CD4-positive, CD25-positive, alpha-beta regulatory T cell (primary cell): Measurements from ENCODE around the gene PCGF6. TPM values are rescaled to one million over a fixed set of nuclear protein-coding genes. Genes with fewer than 3 reads are reported as not detected.
"Not testable (repeated sequence)": the region's sequence is repeated elsewhere in the genome, so short reads cannot be mapped to it uniquely, and the experiment has no call there.

ENCODE experiments used
- ATAC-seq, 2 donors: fragments of 150-1000 bp; cut with Tn5 transposase; one replicate each; pipeline ENCODE4 v1.10.0; 2021; ENCODE audit warnings: low read depth in 2 of 2, moderate number of reproducible peaks in 2 of 2, moderate library complexity in 1 of 2
- DNase-seq, 3 donors: peaks; one replicate each; pipeline versions ENCODE4 v3.0.0 to v3.0.0-alpha.2; 2012 to 2022; ENCODE audit warnings: mixed read lengths in 1 of 3
- H3K27ac ChIP-seq: one replicate; pipeline ENCODE4 v1.7.0; 2013; ENCODE audit warnings: mild to moderate bottlenecking, low read length; ENCODE audit not compliant: insufficient read depth, poor library complexity, severe bottlenecking
- H3K27me3 ChIP-seq: one replicate; pipeline ENCODE4 v1.7.0; 2013; ENCODE audit warnings: low read length; ENCODE audit not compliant: control insufficient read depth, insufficient read depth
- H3K36me3 ChIP-seq: one replicate; pipeline ENCODE4 v1.7.0; 2013; ENCODE audit warnings: mild to moderate bottlenecking, low read length, moderate library complexity; ENCODE audit not compliant: control insufficient read depth, insufficient read depth
- H3K4me1 ChIP-seq: 2 replicates; pipeline ENCODE4 v1.7.0; 2013; ENCODE audit warnings: mild to moderate bottlenecking, low read length; ENCODE audit not compliant: insufficient read depth, control insufficient read depth, poor library complexity, severe bottlenecking
- H3K4me3 ChIP-seq: one replicate; pipeline ENCODE4 v1.7.0; 2013; ENCODE audit warnings: low read depth, mild to moderate bottlenecking, low read length, moderate library complexity
- H3K9me3 ChIP-seq, 2 experiments: 1 replicate in 1 of 2; 2 replicates in 1 of 2; pipeline ENCODE4 v1.7.0; 2013; ENCODE audit warnings: low read length in 2 of 2, mild to moderate bottlenecking in 1 of 2, moderate library complexity in 1 of 2; ENCODE audit not compliant: control insufficient read depth in 2 of 2
- H3K27ac Mint-ChIP-seq, 3 donors: one replicate each; pipeline ENCODE4 v1.8.0; 2020 to 2022; ENCODE audit warnings: mild to moderate bottlenecking in 3 of 3, mixed read lengths in 3 of 3, moderate library complexity in 2 of 3
- H3K27me3 Mint-ChIP-seq: one replicate; pipeline ENCODE4 v1.8.0; 2022; ENCODE audit warnings: mild to moderate bottlenecking, mixed read lengths
- H3K36me3 Mint-ChIP-seq: one replicate; pipeline ENCODE4 v1.8.0; 2020; ENCODE audit warnings: mixed read lengths
- H3K4me1 Mint-ChIP-seq, 4 donors: one replicate each; pipeline ENCODE4 v1.8.0; 2020 to 2022; ENCODE audit warnings: mixed read lengths in 4 of 4, mild to moderate bottlenecking in 1 of 4
- H3K4me3 Mint-ChIP-seq, 4 donors: one replicate each; pipeline ENCODE4 v1.8.0; 2020 to 2022; ENCODE audit warnings: mild to moderate bottlenecking in 4 of 4, mixed read lengths in 4 of 4, moderate library complexity in 3 of 4
- H3K9me3 Mint-ChIP-seq, 7 donors: one replicate each; pipeline ENCODE4 v1.8.0; 2020 to 2022; ENCODE audit warnings: mixed read lengths in 7 of 7, mild to moderate bottlenecking in 3 of 7, moderate library complexity in 2 of 7
- polyA plus RNA-seq, 4 donors: library from polyadenylated mRNA; unstranded; fragments of 300-500 nt; fragmentation: Illumina TruSeq; gene quantifications; one replicate each; pipeline ENCODE4 v1.2.3, GENCODE V29; 2021
- total RNA-seq: library from RNA; stranded (reverse); gene quantifications from one replicate; pipeline ENCODE4 v1.2.3, GENCODE V29; 2022

Gene PCGF6
- total and polyA plus RNA-seq, 5 donors from 2014 or later, result 6.0 to 10.4 (median 9.0) TPM

DNA sequence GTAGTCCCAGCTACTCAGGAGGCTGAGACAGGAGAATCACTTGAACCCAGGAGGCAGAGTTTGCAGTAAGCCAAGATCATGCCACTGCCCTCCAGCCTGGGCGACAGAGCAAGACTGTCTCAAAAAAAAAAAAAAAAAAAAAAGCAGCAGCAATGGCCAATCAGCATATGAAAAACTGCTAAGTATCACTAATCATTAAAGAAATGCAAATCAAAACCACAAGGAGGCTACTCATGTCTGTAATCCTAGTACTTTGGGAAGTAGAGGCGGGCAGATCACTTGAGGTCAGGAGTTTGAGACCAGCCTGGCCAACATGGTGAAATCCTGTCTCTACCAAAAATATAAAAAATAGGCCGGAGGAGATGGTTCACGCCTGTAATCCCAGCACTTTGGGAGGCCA, 3.6 kb upstream of the PCGF6 start:
- not testable (repeated sequence) for H3K36me3 Mint-ChIP-seq, DNase-seq, H3K4me3 Mint-ChIP-seq, H3K27me3 ChIP-seq, H3K27me3 Mint-ChIP-seq, H3K36me3 ChIP-seq, H3K27ac ChIP-seq, H3K4me3 ChIP-seq, ATAC-seq, H3K9me3 ChIP-seq, H3K27ac Mint-ChIP-seq, H3K9me3 Mint-ChIP-seq
- H3K4me1 Mint-ChIP-seq, result peaks cover 2 to 10% (median 5%) of the 10 kb centered on the region in 4 donors
- H3K4me1 ChIP-seq, result peaks cover 10% of the 10 kb centered on the region

DNA sequence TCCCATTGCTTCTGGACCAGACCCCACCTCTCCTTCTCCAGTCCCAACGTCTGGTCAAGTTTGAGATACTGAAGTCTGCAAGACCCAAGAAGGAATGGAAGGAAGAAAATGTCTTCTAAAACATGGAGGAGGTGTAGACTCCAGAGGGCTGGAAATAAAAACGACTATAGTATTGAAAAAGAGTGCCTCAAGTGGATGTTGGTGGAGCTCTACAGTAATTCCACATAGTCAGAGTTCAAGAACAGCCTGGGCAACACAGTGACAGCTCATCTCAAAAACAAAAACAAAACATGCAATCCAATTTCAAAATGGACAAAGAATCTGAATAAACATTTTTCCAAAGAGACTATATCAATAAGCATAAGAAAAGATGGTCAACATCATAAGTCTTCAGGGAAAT, 2.3 kb upstream of the PCGF6 start:
- peaks cover 5% of the 10 kb centered on the region for H3K27me3 Mint-ChIP-seq
- ATAC-seq, result no peak
- H3K27me3 ChIP-seq, result no peaks in the 10 kb centered on the region
- no peaks in the 10 kb centered on the region for H3K9me3 Mint-ChIP-seq
- no peak for DNase-seq
- H3K9me3 ChIP-seq, result no peaks in the 10 kb centered on the region
- no peak overlapping the region for H3K4me3 ChIP-seq
- H3K4me1 Mint-ChIP-seq, result peaks cover 4 to 15% (median 7%) of the 10 kb centered on the region in 4 donors
- H3K4me1 ChIP-seq, result peaks cover 10% of the 10 kb centered on the region
- H3K36me3 Mint-ChIP-seq, result no peaks in the 10 kb centered on the region
- H3K4me3 Mint-ChIP-seq, result peak overlapping the region in 1 of 4 donors; percentile 15
- H3K36me3 ChIP-seq, result no peaks in the 10 kb centered on the region
- H3K27ac Mint-ChIP-seq, result no peak overlapping the region
- H3K27ac ChIP-seq, result no peak overlapping the region

- H3K4me1 ChIP-seq, result peaks cover 10% of the 10 kb centered on the region
- H3K4me3 Mint-ChIP-seq, result peak overlapping the region; percentile 65 to 96 (median 90)
- H3K4me1 Mint-ChIP-seq, result peaks cover 4 to 19% (median 10%) of the 10 kb centered on the region in 4 donors
- no peaks in the 10 kb centered on the region for H3K27me3 Mint-ChIP-seq
- peaks cover 4% of the 10 kb centered on the region for H3K36me3 Mint-ChIP-seq
- no peaks in the 10 kb centered on the region for H3K9me3 Mint-ChIP-seq
- no peaks in the 10 kb centered on the region for H3K9me3 ChIP-seq
- ATAC-seq, result no peak
- H3K27ac ChIP-seq, result peak overlapping the region; percentile 68
- no peaks in the 10 kb centered on the region for H3K27me3 ChIP-seq
- H3K36me3 ChIP-seq, result peaks cover 12% of the 10 kb centered on the region
- H3K4me3 ChIP-seq, result peak overlapping the region; percentile 64
- no peak overlapping the region for H3K27ac Mint-ChIP-seq
- DNase-seq, result no peak
These were observed 794 bp downstream of the PCGF6 start for GRCh38 chr10:103350175-103350516.

GRCh38 chr10:103336370-103336769, 14.6 kb downstream of the PCGF6 start:
- no peaks in the 10 kb centered on the region for H3K9me3 ChIP-seq
- no peaks in the 10 kb centered on the region for H3K27me3 Mint-ChIP-seq
- H3K27me3 ChIP-seq, result no peaks in the 10 kb centered on the region
- no peak overlapping the region for H3K4me3 ChIP-seq
- no peaks in the 10 kb centered on the region for H3K4me1 Mint-ChIP-seq
- DNase-seq (no peak), ATAC-seq (no peak)
- no peaks in the 10 kb centered on the region for H3K9me3 Mint-ChIP-seq
- no peak overlapping the region for H3K27ac Mint-ChIP-seq
- H3K36me3 ChIP-seq, result peaks cover 21% of the 10 kb centered on the region
- H3K27ac ChIP-seq, result no peak overlapping the region
- peaks cover 8% of the 10 kb centered on the region for H3K36me3 Mint-ChIP-seq
- H3K4me3 Mint-ChIP-seq, result no peak overlapping the region
- no peaks in the 10 kb centered on the region for H3K4me1 ChIP-seq

DNA sequence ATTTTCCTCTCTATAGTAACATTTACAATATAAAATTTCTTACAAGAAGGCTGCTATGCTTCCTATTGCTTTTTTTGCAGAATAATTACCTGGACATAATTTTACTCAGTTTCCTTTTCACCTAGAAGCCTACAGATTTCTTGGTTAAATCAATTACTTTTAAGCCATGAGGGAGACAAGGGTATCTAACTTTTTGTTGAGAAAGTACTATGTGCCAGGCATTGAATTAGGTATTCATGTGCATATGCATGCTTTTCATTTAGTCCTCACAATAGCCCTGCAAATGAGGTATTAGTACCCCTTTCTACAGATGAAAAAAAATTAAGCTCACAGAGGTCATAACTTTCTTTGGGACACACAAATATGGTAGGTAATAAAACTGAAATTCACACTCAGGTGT, 16.4 kb downstream of the PCGF6 start:
- Mint-ChIP-seq H3K27ac (no peak overlapping the region), H3K4me1 (no peaks in the 10 kb centered on the region), H3K9me3 (no peaks in the 10 kb centered on the region), H3K36me3 (peaks cover 11% of the 10 kb centered on the region), H3K4me3 (no peak overlapping the region), H3K27me3 (no peaks in the 10 kb centered on the region)
- DNase-seq, result no peak
- H3K27me3 ChIP-seq, result no peaks in the 10 kb centered on the region
- ATAC-seq, result no peak
- H3K27ac ChIP-seq, result no peak overlapping the region
- H3K36me3 ChIP-seq, result peaks cover 32% of the 10 kb centered on the region
- no peaks in the 10 kb centered on the region for H3K9me3 ChIP-seq
- H3K4me3 ChIP-seq, result no peak overlapping the region
- no peaks in the 10 kb centered on the region for H3K4me1 ChIP-seq

DNA sequence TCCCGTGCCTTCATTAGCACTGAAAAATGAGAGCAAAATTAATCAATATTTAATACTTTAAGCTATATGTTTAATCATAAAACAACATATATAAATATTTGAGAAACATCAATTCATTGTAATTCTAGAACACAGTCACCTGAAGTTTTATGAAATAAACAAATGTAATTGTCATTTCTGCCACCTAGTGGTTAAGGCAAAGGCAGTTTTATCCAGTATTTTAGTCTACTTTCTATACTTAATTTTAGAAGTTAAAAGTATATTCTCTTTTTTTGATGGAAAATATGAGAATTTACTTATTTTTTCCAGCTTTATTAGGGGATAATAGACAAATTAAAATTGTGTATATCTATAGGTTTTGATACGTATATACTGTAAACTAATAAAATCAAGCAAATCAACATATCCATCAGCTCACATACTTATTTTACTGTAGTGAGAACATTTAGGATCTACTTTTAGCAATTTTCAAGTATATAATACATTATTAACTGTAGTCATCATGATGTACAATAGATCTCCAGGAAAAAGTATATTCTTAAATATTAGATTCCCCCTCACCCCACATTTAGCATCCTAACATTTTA, 16.9 kb downstream of the PCGF6 start:
- no peak for ATAC-seq
- peak overlapping the region in 1 of 3 donors; percentile 48 for H3K27ac Mint-ChIP-seq
- no peak overlapping the region for H3K27ac ChIP-seq
- no peaks in the 10 kb centered on the region for H3K4me1 ChIP-seq
- peaks cover 11% of the 10 kb centered on the region for H3K36me3 Mint-ChIP-seq
- H3K36me3 ChIP-seq, result peaks cover 30% of the 10 kb centered on the region
- no peaks in the 10 kb centered on the region for H3K9me3 ChIP-seq
- DNase-seq, result peak in 2 of 3 donors; percentile 27 to 56
- no peaks in the 10 kb centered on the region for H3K27me3 Mint-ChIP-seq
- H3K4me3 Mint-ChIP-seq, result no peak overlapping the region
- no peaks in the 10 kb centered on the region for H3K27me3 ChIP-seq
- no peaks in the 10 kb centered on the region for H3K4me1 Mint-ChIP-seq
- H3K4me3 ChIP-seq, result no peak overlapping the region
- no peaks in the 10 kb centered on the region for H3K9me3 Mint-ChIP-seq

DNA sequence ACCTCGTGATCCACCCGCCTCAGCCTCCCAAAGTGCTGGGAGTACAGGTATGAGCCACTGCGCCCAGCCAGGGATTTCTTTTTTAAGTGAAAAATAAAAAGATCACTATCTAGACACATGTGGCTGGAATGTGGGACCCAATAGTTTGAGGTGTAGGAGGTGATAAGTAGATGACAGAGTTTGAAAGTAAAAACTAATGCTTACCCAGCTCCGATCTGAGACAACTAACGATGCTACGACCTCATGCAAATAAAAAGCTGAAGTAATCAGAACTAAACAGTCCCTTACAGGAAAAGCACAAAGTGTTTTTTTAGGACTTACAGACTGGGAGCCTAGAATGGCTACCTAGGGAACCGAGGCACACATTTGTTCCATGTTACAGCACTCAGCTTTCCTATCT, 23.0 kb downstream of the PCGF6 start:
- Histone ChIP-seq H3K36me3 (peaks cover 39% of the 10 kb centered on the region), H3K27ac (no peak overlapping the region), H3K4me3 (no peak overlapping the region), H3K4me1 (no peaks in the 10 kb centered on the region), H3K27me3 (no peaks in the 10 kb centered on the region), H3K9me3 (no peaks in the 10 kb centered on the region)
- Mint-ChIP-seq H3K36me3 (peaks cover 9% of the 10 kb centered on the region), H3K4me3 (no peak overlapping the region), H3K27me3 (no peaks in the 10 kb centered on the region), H3K4me1 (no peaks in the 10 kb centered on the region), H3K27ac (no peak overlapping the region), H3K9me3 (no peaks in the 10 kb centered on the region)
- ATAC-seq (no peak), DNase-seq (no peak)

DNA sequence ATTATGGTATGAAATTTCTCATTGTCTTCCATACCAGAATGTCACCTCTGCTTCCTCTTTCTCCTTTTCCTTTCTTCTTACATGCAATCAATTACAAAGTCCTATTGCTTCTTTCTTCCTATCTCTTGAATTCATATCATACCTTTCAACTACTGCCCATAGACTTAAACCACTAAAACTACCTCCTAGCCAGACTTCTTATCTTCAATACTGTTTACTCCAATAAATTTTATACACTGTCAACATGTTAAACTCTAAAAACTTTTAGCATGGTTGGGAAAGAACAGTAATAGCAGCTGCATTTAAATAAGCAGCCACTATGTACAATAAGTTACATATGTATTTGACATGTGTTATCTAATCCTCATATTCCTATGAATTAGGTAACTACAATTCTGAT, 34.9 kb downstream of the PCGF6 start:
- H3K36me3 ChIP-seq, result peaks cover 26% of the 10 kb centered on the region
- no peak overlapping the region for H3K4me3 ChIP-seq
- no peaks in the 10 kb centered on the region for H3K27me3 ChIP-seq
- Mint-ChIP-seq H3K4me3 (no peak overlapping the region), H3K9me3 (no peaks in the 10 kb centered on the region), H3K27ac (no peak overlapping the region), H3K27me3 (no peaks in the 10 kb centered on the region), H3K36me3 (peaks cover 26% of the 10 kb centered on the region), H3K4me1 (no peaks in the 10 kb centered on the region)
- H3K9me3 ChIP-seq, result no peaks in the 10 kb centered on the region
- H3K4me1 ChIP-seq, result no peaks in the 10 kb centered on the region
- no peak overlapping the region for H3K27ac ChIP-seq
- ATAC-seq (no peak), DNase-seq (no peak)
